HCT116 (cell line): ENCODE data around the gene CFAP77.

Experiments
- CEBPB ChIP-seq: IDR thresholded peaks from 2 replicates; pipeline ENCODE4 v1.6.1; 2012; ENCODE audit warnings: low read depth
- EZH2 ChIP-seq: fragments of 200-600 bp; sonication (generic); IDR thresholded peaks from 2 replicates; pipeline ENCODE4 v1.6.1; 2017; ENCODE audit warnings: antibody characterized with exemption, mixed run types
- EZH2phosphoT487 ChIP-seq: fragments of 200-600 bp; IDR thresholded peaks from 2 replicates; pipeline ENCODE4 v1.6.1; 2018; ENCODE audit warnings: antibody characterized with exemption, borderline replicate concordance
- FOSL1 ChIP-seq: IDR thresholded peaks from 2 replicates; pipeline ENCODE4 v1.6.1; 2012; ENCODE audit warnings: low read depth
- POLR2A ChIP-seq: IDR thresholded peaks from 2 replicates; pipeline ENCODE4 v1.7.0; 2011; ENCODE audit warnings: borderline replicate concordance; ENCODE audit not compliant: insufficient read depth, insufficient read length; ENCODE audit errors: extremely low read depth
- POLR2AphosphoS5 ChIP-seq: IDR thresholded peaks from 2 replicates; pipeline ENCODE4 v1.6.1; 2011; ENCODE audit warnings: mild to moderate bottlenecking, low read depth, low read length, moderate library complexity
- RAD21 ChIP-seq: IDR thresholded peaks from 2 replicates; pipeline ENCODE4 v1.6.1; 2012; ENCODE audit warnings: low read depth, mild to moderate bottlenecking
- ZFX ChIP-seq: fragments of 450-650 bp; IDR thresholded peaks from 2 replicates; pipeline ENCODE4 v1.6.1; 2017
- TF ChIP-seq, protein P1 (sequence below), 3 experiments: fragments of 200-600 bp in 1 of 3; sonication (generic) in 1 of 3; IDR thresholded peaks in 2 of 3; conservative IDR thresholded peaks in 1 of 3; 2 replicates each; pipeline ENCODE4 v1.5.1; 2012 to 2017; ENCODE audit warnings: low read depth in 2 of 3, low read length in 2 of 3, antibody characterized with exemption in 1 of 3, borderline replicate concordance in 1 of 3, control low read depth in 1 of 3, mild to moderate bottlenecking in 1 of 3, mixed read lengths in 1 of 3, mixed run types in 1 of 3, moderate library complexity in 1 of 3; ENCODE audit not compliant: insufficient read depth in 1 of 3
- TF ChIP-seq, protein P2 (sequence below): IDR thresholded peaks from 2 replicates; pipeline ENCODE4 v1.6.1; 2011; ENCODE audit warnings: mild to moderate bottlenecking, low read length, moderate library complexity; ENCODE audit not compliant: insufficient replicate concordance; ENCODE audit errors: extremely low read depth
- TF ChIP-seq, protein P3 (sequence below): IDR thresholded peaks from 2 replicates; pipeline ENCODE4 v1.6.1; 2012; ENCODE audit warnings: low read depth

DNA sequence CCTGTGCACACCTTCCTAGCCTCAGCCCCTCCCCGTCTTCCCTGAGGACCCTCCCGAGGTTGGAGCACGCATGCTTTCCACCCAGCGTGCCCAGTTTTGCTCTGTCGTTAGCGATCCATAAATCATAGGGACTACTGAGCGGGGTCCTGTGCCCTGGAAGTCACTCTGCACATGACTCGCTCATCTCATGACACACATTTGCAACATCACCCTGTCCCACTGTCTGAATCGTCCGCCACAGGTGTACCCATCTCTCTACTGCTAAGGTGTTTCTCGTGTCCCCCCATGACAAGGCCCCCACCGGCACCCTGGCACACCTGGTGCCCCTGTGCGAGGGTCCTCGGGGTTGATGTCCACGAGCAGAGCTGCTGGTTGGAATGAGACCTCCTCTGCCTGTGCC lies 103.4 kb downstream of the CFAP77 start:
- TF ChIP-seq, protein P1, sequence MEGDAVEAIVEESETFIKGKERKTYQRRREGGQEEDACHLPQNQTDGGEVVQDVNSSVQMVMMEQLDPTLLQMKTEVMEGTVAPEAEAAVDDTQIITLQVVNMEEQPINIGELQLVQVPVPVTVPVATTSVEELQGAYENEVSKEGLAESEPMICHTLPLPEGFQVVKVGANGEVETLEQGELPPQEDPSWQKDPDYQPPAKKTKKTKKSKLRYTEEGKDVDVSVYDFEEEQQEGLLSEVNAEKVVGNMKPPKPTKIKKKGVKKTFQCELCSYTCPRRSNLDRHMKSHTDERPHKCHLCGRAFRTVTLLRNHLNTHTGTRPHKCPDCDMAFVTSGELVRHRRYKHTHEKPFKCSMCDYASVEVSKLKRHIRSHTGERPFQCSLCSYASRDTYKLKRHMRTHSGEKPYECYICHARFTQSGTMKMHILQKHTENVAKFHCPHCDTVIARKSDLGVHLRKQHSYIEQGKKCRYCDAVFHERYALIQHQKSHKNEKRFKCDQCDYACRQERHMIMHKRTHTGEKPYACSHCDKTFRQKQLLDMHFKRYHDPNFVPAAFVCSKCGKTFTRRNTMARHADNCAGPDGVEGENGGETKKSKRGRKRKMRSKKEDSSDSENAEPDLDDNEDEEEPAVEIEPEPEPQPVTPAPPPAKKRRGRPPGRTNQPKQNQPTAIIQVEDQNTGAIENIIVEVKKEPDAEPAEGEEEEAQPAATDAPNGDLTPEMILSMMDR (IDR thresholded peaks at IDR 0.05 in 2 of 3, conservative IDR thresholded peaks at IDR 0.05 in 1 of 3; ENCODE audit: borderline replicate concordance in 1 of 3, insufficient read depth in 1 of 3, low read depth in 2 of 3, low read length in 2 of 3) = no peak
- no peak for TF ChIP-seq POLR2AphosphoS5
- TF ChIP-seq, protein P2, sequence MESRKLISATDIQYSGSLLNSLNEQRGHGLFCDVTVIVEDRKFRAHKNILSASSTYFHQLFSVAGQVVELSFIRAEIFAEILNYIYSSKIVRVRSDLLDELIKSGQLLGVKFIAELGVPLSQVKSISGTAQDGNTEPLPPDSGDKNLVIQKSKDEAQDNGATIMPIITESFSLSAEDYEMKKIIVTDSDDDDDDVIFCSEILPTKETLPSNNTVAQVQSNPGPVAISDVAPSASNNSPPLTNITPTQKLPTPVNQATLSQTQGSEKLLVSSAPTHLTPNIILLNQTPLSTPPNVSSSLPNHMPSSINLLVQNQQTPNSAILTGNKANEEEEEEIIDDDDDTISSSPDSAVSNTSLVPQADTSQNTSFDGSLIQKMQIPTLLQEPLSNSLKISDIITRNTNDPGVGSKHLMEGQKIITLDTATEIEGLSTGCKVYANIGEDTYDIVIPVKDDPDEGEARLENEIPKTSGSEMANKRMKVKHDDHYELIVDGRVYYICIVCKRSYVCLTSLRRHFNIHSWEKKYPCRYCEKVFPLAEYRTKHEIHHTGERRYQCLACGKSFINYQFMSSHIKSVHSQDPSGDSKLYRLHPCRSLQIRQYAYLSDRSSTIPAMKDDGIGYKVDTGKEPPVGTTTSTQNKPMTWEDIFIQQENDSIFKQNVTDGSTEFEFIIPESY = no peak
- TF ChIP-seq, protein P3, sequence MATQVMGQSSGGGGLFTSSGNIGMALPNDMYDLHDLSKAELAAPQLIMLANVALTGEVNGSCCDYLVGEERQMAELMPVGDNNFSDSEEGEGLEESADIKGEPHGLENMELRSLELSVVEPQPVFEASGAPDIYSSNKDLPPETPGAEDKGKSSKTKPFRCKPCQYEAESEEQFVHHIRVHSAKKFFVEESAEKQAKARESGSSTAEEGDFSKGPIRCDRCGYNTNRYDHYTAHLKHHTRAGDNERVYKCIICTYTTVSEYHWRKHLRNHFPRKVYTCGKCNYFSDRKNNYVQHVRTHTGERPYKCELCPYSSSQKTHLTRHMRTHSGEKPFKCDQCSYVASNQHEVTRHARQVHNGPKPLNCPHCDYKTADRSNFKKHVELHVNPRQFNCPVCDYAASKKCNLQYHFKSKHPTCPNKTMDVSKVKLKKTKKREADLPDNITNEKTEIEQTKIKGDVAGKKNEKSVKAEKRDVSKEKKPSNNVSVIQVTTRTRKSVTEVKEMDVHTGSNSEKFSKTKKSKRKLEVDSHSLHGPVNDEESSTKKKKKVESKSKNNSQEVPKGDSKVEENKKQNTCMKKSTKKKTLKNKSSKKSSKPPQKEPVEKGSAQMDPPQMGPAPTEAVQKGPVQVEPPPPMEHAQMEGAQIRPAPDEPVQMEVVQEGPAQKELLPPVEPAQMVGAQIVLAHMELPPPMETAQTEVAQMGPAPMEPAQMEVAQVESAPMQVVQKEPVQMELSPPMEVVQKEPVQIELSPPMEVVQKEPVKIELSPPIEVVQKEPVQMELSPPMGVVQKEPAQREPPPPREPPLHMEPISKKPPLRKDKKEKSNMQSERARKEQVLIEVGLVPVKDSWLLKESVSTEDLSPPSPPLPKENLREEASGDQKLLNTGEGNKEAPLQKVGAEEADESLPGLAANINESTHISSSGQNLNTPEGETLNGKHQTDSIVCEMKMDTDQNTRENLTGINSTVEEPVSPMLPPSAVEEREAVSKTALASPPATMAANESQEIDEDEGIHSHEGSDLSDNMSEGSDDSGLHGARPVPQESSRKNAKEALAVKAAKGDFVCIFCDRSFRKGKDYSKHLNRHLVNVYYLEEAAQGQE = no peak
- TF ChIP-seq POLR2A = no peak
- TF ChIP-seq RAD21 = no peak
- TF ChIP-seq EZH2 = no peak
- TF ChIP-seq CEBPB = no peak
- TF ChIP-seq EZH2phosphoT487 = no peak
- TF ChIP-seq ZFX = no peak
- TF ChIP-seq FOSL1 = no peak
